Neural cell (in vitro differentiated cells): ENCODE results near the gene PLXNA4.

Experiments
- EZH2 ChIP-seq: fragments of 200-600, 300-800 bp; shearing (Covaris generic), sonication (generic); IDR thresholded peaks from 2 replicates; pipeline ENCODE4 v1.6.1; 2014; ENCODE audit warnings: antibody characterized with exemption, low read length, borderline replicate concordance, mild to moderate bottlenecking; ENCODE audit not compliant: insufficient read depth, poor library complexity, severe bottlenecking
- TAF1 ChIP-seq: IDR thresholded peaks from 2 replicates; pipeline ENCODE4 v1.6.1; 2012; ENCODE audit warnings: low read depth
- TF ChIP-seq, protein P1 (sequence below): fragments of 450-650 bp; IDR thresholded peaks from 2 replicates; pipeline ENCODE4 v1.5.1; 2014; ENCODE audit warnings: antibody characterized with exemption, mild to moderate bottlenecking, moderate library complexity; ENCODE audit not compliant: poor library complexity, severe bottlenecking

DNA sequence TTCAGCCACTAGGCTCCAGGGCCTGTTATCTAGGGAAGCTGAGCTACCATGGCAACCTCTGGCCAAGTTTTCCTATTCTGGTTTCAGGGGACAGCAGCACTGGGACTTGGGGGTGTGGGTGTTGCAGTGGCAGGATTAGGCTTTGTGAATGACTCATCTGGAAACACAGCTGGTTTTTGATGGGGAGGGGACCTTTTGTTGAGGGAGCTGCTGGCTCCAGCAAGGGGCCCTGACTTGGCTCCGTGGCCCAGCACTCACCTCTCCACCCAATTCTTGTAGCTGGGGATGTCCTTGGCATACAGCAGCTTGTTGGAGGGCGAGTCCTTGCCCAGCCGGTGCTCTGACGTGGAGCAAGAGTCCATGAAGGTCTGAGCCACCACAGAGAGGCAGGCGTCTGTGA, 435.9 kb downstream of the PLXNA4 start:
- TF ChIP-seq, protein P1, sequence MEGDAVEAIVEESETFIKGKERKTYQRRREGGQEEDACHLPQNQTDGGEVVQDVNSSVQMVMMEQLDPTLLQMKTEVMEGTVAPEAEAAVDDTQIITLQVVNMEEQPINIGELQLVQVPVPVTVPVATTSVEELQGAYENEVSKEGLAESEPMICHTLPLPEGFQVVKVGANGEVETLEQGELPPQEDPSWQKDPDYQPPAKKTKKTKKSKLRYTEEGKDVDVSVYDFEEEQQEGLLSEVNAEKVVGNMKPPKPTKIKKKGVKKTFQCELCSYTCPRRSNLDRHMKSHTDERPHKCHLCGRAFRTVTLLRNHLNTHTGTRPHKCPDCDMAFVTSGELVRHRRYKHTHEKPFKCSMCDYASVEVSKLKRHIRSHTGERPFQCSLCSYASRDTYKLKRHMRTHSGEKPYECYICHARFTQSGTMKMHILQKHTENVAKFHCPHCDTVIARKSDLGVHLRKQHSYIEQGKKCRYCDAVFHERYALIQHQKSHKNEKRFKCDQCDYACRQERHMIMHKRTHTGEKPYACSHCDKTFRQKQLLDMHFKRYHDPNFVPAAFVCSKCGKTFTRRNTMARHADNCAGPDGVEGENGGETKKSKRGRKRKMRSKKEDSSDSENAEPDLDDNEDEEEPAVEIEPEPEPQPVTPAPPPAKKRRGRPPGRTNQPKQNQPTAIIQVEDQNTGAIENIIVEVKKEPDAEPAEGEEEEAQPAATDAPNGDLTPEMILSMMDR, result no peak
- TF ChIP-seq EZH2 (no peak), TAF1 (no peak)
